AG10803 (cell line): ENCODE results near the gene RAB26.
"Not testable (repeated sequence)": the region's sequence is repeated elsewhere in the genome, so short reads cannot be mapped to it uniquely, and the experiment has no call there.

Experiments
- DNase-seq: peaks from one replicate; pipeline ENCODE4 v3.0.0; 2010; ENCODE audit warnings: low read depth
- H3K4me3 ChIP-seq: 2 replicates; pipeline ENCODE4 v1.5.1; 2011; ENCODE audit warnings: mild to moderate bottlenecking, low read length, control low read depth
- CTCF ChIP-seq: conservative IDR thresholded peaks from 2 replicates; pipeline ENCODE4 v1.5.1; 2011; ENCODE audit warnings: mild to moderate bottlenecking, low read length, control low read depth, inconsistent platforms

Gene RAB26

GRCh38 chr16:2147981-2148671 is at the start of gene RAB26:
RAB26 (plus strand) TSS chr16:2148625; CDS start chr16:2148784, 159 bp downstream.
- peak within 1 kb of the TSS; percentile 37 for H3K4me3 ChIP-seq
- no peak for TF ChIP-seq CTCF
- DNase-seq, result no peak

- H3K4me3 ChIP-seq, DNase-seq: not testable (repeated sequence)
These were observed 46.8 kb upstream of the RAB26 start for GRCh38 chr16:2101581-2101980.

- H3K4me3 ChIP-seq, result no peak overlapping the region
- no peak for TF ChIP-seq CTCF
These were observed 46.0 kb upstream of the RAB26 start for GRCh38 chr16:2102471-2102870.

GRCh38 chr16:2104464-2104863 is 44.0 kb upstream of the RAB26 start:
- H3K4me3 ChIP-seq, DNase-seq: not testable (repeated sequence)

More at GRCh38 chr16:2102471-2102870, 46.0 kb upstream of the RAB26 start:
- DNase-seq, result no peak

GRCh38 chr16:2105291-2105690 is 43.1 kb upstream of the RAB26 start:
- not testable (repeated sequence) for H3K4me3 ChIP-seq, DNase-seq

GRCh38 chr16:2105769-2106168 is 42.7 kb upstream of the RAB26 start:
- not testable (repeated sequence) for DNase-seq, H3K4me3 ChIP-seq

- DNase-seq, H3K4me3 ChIP-seq: not testable (repeated sequence)
These were observed 42.2 kb upstream of the RAB26 start for GRCh38 chr16:2106211-2106610.

- H3K4me3 ChIP-seq, result not testable (repeated sequence)
- DNase-seq, result peak; percentile 48
These were observed 41.2 kb upstream of the RAB26 start for GRCh38 chr16:2107121-2107790.

- not testable (repeated sequence) for H3K4me3 ChIP-seq, DNase-seq
These were observed 40.7 kb upstream of the RAB26 start for GRCh38 chr16:2107791-2108125.

- DNase-seq, H3K4me3 ChIP-seq: not testable (repeated sequence)
These were observed 39.8 kb upstream of the RAB26 start for GRCh38 chr16:2108446-2109270.

- DNase-seq, H3K4me3 ChIP-seq: not testable (repeated sequence)
These were observed 39.2 kb upstream of the RAB26 start for GRCh38 chr16:2109271-2109580.

- H3K4me3 ChIP-seq, DNase-seq: not testable (repeated sequence)
These were observed 38.6 kb upstream of the RAB26 start for GRCh38 chr16:2109872-2110271.

- H3K4me3 ChIP-seq, DNase-seq: not testable (repeated sequence)
These were observed 38.0 kb upstream of the RAB26 start for GRCh38 chr16:2110332-2111008.

GRCh38 chr16:2111009-2111353 is 37.4 kb upstream of the RAB26 start:
- not testable (repeated sequence) for H3K4me3 ChIP-seq, DNase-seq

- DNase-seq, H3K4me3 ChIP-seq: not testable (repeated sequence)
These were observed 36.8 kb upstream of the RAB26 start for GRCh38 chr16:2111412-2112335.

GRCh38 chr16:2112539-2113106 is 35.8 kb upstream of the RAB26 start:
- not testable (repeated sequence) for H3K4me3 ChIP-seq

More at GRCh38 chr16:2112539-2113106, 35.8 kb upstream of the RAB26 start:
- not testable (repeated sequence) for DNase-seq
